ENCODE results near the gene SLC39A13.

Gene SLC39A13

GRCh38 chr11:47392546-47393162, 15.7 kb upstream of the SLC39A13 start:
- Histone ChIP-seq H3K27me3 (ENCODE audit: insufficient read depth, low read depth, severe bottlenecking) (no peaks in the 10 kb centered on the region), H3K9me3 (ENCODE audit: severe bottlenecking) (no peaks in the 10 kb centered on the region), H3K36me3 (no peaks in the 10 kb centered on the region), H3K4me3 (ENCODE audit: low read depth, low read length) (no peak overlapping the region), H3K27ac (no peak overlapping the region)
- no peak for DNase-seq
- no peak for TF ChIP-seq CTCF (IDR thresholded peaks at IDR 0.05; ENCODE audit: low read depth, low read length)

- H3K27ac ChIP-seq, result no peak overlapping the region
- no peaks in the 10 kb centered on the region for H3K36me3 ChIP-seq
- no peaks in the 10 kb centered on the region for H3K9me3 ChIP-seq (ENCODE audit: severe bottlenecking)
- no peaks in the 10 kb centered on the region for H3K27me3 ChIP-seq (ENCODE audit: insufficient read depth, low read depth, severe bottlenecking)
- no peak for DNase-seq
- no peak overlapping the region for H3K4me3 ChIP-seq (ENCODE audit: low read depth, low read length)
- no peak for TF ChIP-seq CTCF (IDR thresholded peaks at IDR 0.05; ENCODE audit: low read depth, low read length)
Measured at GRCh38 chr11:47393163-47394049, 15.0 kb upstream of the SLC39A13 start.

GRCh38 chr11:47394050-47394321, 14.4 kb upstream of the SLC39A13 start:
- TF ChIP-seq CTCF (IDR thresholded peaks at IDR 0.05; ENCODE audit: low read depth, low read length), result no peak
- no peaks in the 10 kb centered on the region for H3K27me3 ChIP-seq (ENCODE audit: insufficient read depth, low read depth, severe bottlenecking)
- H3K4me3 ChIP-seq (ENCODE audit: low read depth, low read length), result no peak overlapping the region
- no peaks in the 10 kb centered on the region for H3K36me3 ChIP-seq
- H3K27ac ChIP-seq, result no peak overlapping the region
- H3K9me3 ChIP-seq (ENCODE audit: severe bottlenecking), result no peaks in the 10 kb centered on the region
- no peak for DNase-seq

GRCh38 chr11:47394322-47395222, 13.8 kb upstream of the SLC39A13 start:
- no peaks in the 10 kb centered on the region for H3K36me3 ChIP-seq
- H3K9me3 ChIP-seq (ENCODE audit: severe bottlenecking), result no peaks in the 10 kb centered on the region
- no peak overlapping the region for H3K4me3 ChIP-seq (ENCODE audit: low read depth, low read length)
- H3K27ac ChIP-seq, result no peak overlapping the region
- DNase-seq, result no peak
- TF ChIP-seq CTCF (IDR thresholded peaks at IDR 0.05; ENCODE audit: low read depth, low read length), result no peak
- no peaks in the 10 kb centered on the region for H3K27me3 ChIP-seq (ENCODE audit: insufficient read depth, low read depth, severe bottlenecking)

- DNase-seq, result no peak
- Histone ChIP-seq H3K4me3 (ENCODE audit: low read depth, low read length) (no peak overlapping the region), H3K27ac (no peak overlapping the region), H3K27me3 (ENCODE audit: insufficient read depth, low read depth, severe bottlenecking) (no peaks in the 10 kb centered on the region), H3K36me3 (no peaks in the 10 kb centered on the region), H3K9me3 (ENCODE audit: severe bottlenecking) (no peaks in the 10 kb centered on the region)
- no peak for TF ChIP-seq CTCF (IDR thresholded peaks at IDR 0.05; ENCODE audit: low read depth, low read length)
Measured at GRCh38 chr11:47395223-47396048, 13.0 kb upstream of the SLC39A13 start.
